Testis (tissue), 3 donors: ENCODE results near the gene SIX1. TPM values are rescaled to one million over a fixed set of nuclear protein-coding genes. Genes with fewer than 3 reads are reported as not detected.

ENCODE experiments used
- DNase-seq: peaks from one replicate; pipeline ENCODE4 v3.0.0-alpha.2; 2019
- H3K27ac ChIP-seq, 2 donors: fragments of 200-600 bp; sonication (generic); one replicate each; pipeline ENCODE4 v1.5.1; 2019
- H3K27me3 ChIP-seq: fragments of 200-600 bp; sonication (generic); one replicate; pipeline ENCODE4 v1.5.1; 2019
- H3K36me3 ChIP-seq: fragments of 200-600 bp; sonication (generic); one replicate; pipeline ENCODE4 v1.5.1; 2017; ENCODE audit warnings: low read depth; ENCODE audit errors: missing control alignments
- H3K4me1 ChIP-seq: fragments of 200-600 bp; sonication (generic); one replicate; pipeline ENCODE4 v1.5.1; 2019
- H3K4me3 ChIP-seq, 2 donors: fragments of 200-600 bp; sonication (generic); one replicate each; pipeline ENCODE4 v1.5.1; 2017 to 2019
- H3K9me3 ChIP-seq: fragments of 200-600 bp; sonication (generic); one replicate; pipeline ENCODE4 v1.5.1; 2017
- POLR2A ChIP-seq: fragments of 450-650 bp; IDR thresholded peaks from one replicate; pipeline ENCODE4 v1.6.1; 2017; ENCODE audit warnings: antibody characterized with exemption, mild to moderate bottlenecking, moderate library complexity
- WGBS, 2 donors: methylation state at CpG; one replicate each; pipeline ENCODE4 v1.1.5; 2018; 5-methylcytosine and 5-hydroxymethylcytosine counted together
- intact Hi-C: fragments of 100-400 bp; cut with DNase I; formaldehyde crosslinking; loops from one replicate; pipeline ENCODE4 v1.15.1; 2023; ENCODE audit warnings: low total_unique reads
- polyA plus RNA-seq: library from polyadenylated mRNA; stranded (reverse); fragments of 350-450 nt; fragmentation: Illumina TruSeq; extraction: RNeasy Lipid Tissue Mini Kit (QIAGEN cat#74804); gene quantifications from one replicate; pipeline ENCODE4 v1.2.3, GENCODE V29; 2014; ENCODE audit warnings: low read depth, low replicate concordance; ENCODE audit not compliant: insufficient read depth
- total RNA-seq, 2 donors: library from RNA; depleted of rRNA; stranded (reverse); fragments of >200 nt; gene quantifications; one replicate each; pipeline ENCODE4 v1.2.3, GENCODE V29; 2016
- TF ChIP-seq, protein P1 (sequence below), 3 experiments: fragments of 450-650 bp in 2 of 3; fragments of 200-600 bp in 1 of 3; sonication (generic) in 1 of 3; IDR thresholded peaks; one replicate each; pipeline ENCODE4 v1.5.1; 2016 to 2019; ENCODE audit warnings: antibody characterized with exemption in 3 of 3, mild to moderate bottlenecking in 2 of 3, moderate library complexity in 1 of 3

The SIX1 gene
- total and polyA plus RNA-seq, 3 donors from 2014 or later, result 3.0 to 9.0 (median 8.7) TPM

DNA sequence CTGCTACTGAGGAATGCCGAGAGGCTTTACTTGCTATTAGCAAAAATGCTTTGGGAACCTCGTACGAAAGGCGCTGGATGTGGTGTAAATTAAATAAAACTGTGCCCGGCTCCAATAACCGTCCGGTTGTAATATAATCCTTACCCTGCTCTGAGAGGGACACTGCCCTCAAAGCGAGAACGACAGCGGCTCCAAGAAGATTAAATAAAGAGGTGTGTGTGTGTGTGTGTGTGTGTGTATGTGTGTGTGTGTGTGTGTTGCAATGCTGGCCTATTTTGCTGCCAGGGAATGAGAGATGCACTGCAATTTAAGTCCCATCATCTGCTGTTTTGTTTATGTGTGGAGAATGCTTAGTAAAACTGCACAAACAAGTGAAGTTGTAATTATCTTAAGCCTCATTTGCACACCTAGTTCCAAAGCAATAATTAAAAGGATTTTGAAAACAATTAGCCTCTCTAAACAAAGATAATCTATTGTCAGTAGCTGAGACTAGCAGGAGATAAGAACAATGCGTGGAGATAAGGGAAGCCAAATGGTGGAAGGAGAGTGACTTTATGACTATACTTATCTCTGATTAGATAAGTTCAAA, 1.2 kb upstream of the SIX1 start:
- intact Hi-C loops, result no loop called here
- Histone ChIP-seq H3K4me1 (peaks cover 12% of the 10 kb centered on the region), H3K36me3 (no peaks in the 10 kb centered on the region), H3K9me3 (no peaks in the 10 kb centered on the region), H3K4me3 (no peak overlapping the region), H3K27ac (no peak overlapping the region), H3K27me3 (no peaks in the 10 kb centered on the region)
- TF ChIP-seq, protein P1, sequence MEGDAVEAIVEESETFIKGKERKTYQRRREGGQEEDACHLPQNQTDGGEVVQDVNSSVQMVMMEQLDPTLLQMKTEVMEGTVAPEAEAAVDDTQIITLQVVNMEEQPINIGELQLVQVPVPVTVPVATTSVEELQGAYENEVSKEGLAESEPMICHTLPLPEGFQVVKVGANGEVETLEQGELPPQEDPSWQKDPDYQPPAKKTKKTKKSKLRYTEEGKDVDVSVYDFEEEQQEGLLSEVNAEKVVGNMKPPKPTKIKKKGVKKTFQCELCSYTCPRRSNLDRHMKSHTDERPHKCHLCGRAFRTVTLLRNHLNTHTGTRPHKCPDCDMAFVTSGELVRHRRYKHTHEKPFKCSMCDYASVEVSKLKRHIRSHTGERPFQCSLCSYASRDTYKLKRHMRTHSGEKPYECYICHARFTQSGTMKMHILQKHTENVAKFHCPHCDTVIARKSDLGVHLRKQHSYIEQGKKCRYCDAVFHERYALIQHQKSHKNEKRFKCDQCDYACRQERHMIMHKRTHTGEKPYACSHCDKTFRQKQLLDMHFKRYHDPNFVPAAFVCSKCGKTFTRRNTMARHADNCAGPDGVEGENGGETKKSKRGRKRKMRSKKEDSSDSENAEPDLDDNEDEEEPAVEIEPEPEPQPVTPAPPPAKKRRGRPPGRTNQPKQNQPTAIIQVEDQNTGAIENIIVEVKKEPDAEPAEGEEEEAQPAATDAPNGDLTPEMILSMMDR (IDR thresholded peaks at IDR 0.05), result no peak
- no peak for TF ChIP-seq POLR2A
- DNase-seq, result no peak
- WGBS, 2 donors, result 13% methylated on average over 11 of the region's 11 CpGs

DNA sequence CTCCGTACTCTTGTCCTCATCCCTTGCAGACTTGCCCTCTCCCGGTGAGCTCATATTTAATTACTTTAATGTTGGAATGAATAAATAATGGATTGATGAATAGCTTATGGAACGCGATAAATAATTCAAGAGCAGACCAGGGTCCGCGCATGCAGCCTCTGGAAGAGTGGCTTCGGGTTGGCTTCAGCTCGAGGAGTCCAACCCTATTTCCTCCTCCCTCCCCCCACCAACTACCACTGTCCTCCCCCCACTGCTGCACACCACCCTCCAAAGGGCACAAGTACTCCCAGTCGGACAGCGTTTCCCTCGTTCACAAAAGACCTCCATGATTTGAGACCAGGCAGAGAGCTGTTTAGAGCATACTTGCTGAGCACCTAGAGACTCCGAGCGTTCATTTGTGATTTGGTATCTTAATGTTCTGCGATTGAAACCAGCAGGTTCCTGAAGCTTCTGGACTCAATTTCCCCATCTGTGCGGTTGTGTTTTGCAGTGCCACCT, 647 bp upstream of the SIX1 start:
- no peaks in the 10 kb centered on the region for H3K9me3 ChIP-seq
- intact Hi-C loops, result no loop called here
- H3K27ac ChIP-seq, result no peak overlapping the region
- no peaks in the 10 kb centered on the region for H3K36me3 ChIP-seq
- WGBS, 2 donors, result 6% methylated on average over 15 of the region's 15 CpGs
- peak overlapping the region; percentile 36 to 58 for H3K4me3 ChIP-seq
- H3K4me1 ChIP-seq, result peaks cover 12% of the 10 kb centered on the region
- no peaks in the 10 kb centered on the region for H3K27me3 ChIP-seq
- DNase-seq, result no peak
- TF ChIP-seq, protein P1 (IDR thresholded peaks at IDR 0.05), result no peak
- no peak for TF ChIP-seq POLR2A

DNA sequence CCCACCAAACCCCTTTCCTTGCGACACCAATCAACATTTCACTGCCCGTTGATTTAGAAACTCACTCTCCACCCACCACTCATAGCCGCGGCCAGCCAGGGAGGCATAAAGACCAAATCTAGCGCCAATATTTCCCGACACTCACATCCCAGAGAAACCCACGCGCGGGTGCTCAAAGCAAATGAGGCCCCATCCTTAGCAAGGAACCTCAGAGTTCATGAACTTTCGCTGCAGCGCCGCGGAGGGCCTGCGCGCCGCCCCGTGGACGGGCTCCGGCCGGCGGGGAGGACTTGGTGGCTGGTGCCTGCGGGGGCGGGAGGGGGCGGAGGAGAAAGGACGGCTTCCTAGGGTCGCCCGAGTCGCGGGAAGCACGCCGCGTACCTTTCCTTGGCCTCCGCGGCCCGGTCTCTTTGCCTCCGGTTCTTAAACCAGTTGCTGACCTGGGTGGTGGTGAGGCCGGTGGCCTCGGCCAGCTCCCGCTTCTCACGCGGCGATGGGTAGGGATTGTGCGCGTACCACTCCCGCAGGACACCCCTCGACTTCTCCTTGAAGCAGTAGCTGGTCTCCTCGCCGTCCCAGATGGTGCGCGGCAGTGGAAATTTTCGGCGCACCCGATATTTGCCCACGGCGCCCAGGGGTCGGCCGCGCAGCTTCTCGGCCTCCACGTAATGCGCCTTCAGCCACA, 886 bp downstream of the SIX1 start:
- intact Hi-C loops, result no loop called here

DNA sequence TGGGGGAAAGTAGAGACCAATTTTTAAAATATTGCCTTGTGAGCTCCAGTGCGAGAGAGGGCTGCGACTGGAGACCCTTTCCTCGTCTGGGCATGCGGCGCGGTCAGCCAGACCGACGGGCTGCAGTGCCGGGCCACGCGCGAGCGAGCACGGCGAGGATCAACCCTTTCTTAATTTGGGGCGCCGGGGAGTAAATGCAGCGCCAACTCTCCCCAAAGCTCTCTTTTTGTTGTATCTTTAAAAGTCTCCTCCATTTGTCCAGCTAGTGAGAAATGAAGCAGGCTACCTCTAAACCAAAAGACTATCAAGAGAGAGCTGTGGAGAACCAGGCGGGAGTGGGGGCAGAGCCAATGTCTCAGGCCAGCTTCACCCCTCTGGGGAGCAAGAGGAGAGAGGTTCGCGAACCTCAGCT, 1.4 kb downstream of the SIX1 start:
- intact Hi-C loops, result no loop called here
- TF ChIP-seq, protein P1 (IDR thresholded peaks at IDR 0.05), result no peak
- no peak for TF ChIP-seq POLR2A
- 5 to 13% methylated on average over 20 to 21 of the region's 21 CpGs for WGBS, 2 donors
- Histone ChIP-seq H3K9me3 (no peaks in the 10 kb centered on the region), H3K4me1 (peaks cover 12% of the 10 kb centered on the region), H3K4me3 (peak overlapping the region; percentile 36 to 58), H3K27me3 (no peaks in the 10 kb centered on the region), H3K27ac (no peak overlapping the region), H3K36me3 (no peaks in the 10 kb centered on the region)
- DNase-seq, result no peak

More for the DNA sequence above, 886 bp downstream of the SIX1 start:
- Histone ChIP-seq H3K36me3 (no peaks in the 10 kb centered on the region), H3K9me3 (no peaks in the 10 kb centered on the region), H3K27ac (no peak overlapping the region), H3K4me1 (peaks cover 12% of the 10 kb centered on the region), H3K27me3 (no peaks in the 10 kb centered on the region), H3K4me3 (peak overlapping the region; percentile 36 to 58)
- TF ChIP-seq, protein P1 (IDR thresholded peaks at IDR 0.05), result no peak
- no peak for TF ChIP-seq POLR2A
- 2 to 4% methylated on average over 5 to 60 of the region's 61 CpGs for WGBS, 2 donors
- DNase-seq, result no peak
